ENCODE data around the gene CSK.

- TF ChIP-seq POLR2A (IDR thresholded peaks at IDR 0.05), result no peak
- TF ChIP-seq CTCF (IDR thresholded peaks at IDR 0.05), result no peak
Measured at GRCh38 chr15:74788683-74789151, 6.8 kb downstream of the CSK start.
